A172 (cell line): ENCODE measurements around the gene HSPA14. TPM values are rescaled to one million over a fixed set of nuclear protein-coding genes. Genes with fewer than 3 reads are reported as not detected.
"Not testable (repeated sequence)": the region's sequence is repeated elsewhere in the genome, so short reads cannot be mapped to it uniquely, and the experiment has no call there.

Source experiments
- DNase-seq: peaks from one replicate; pipeline ENCODE4 v3.0.0-alpha.2; 2015; ENCODE audit warnings: low spot score
- total RNA-seq: library from RNA; depleted of rRNA; stranded (reverse); fragments of >200 nt; shearing (Covaris generic); gene quantifications from 2 replicates; pipeline ENCODE4 v1.2.3, GENCODE V29; 2014

The HSPA14 gene
- total RNA-seq, 1 experiment from 2014 or later = 82.9 TPM

GRCh38 chr10:14837003-14837756, 926 bp upstream of the HSPA14 start:
- DNase-seq = no peak

GRCh38 chr10:14838582-14839304, 637 bp downstream of the HSPA14 start:
- peak; percentile 18 for DNase-seq

- DNase-seq = no peak
Observed at GRCh38 chr10:14839305-14839695, 1.2 kb downstream of the HSPA14 start.

GRCh38 chr10:14840178-14840577, 2.1 kb downstream of the HSPA14 start:
- no peak for DNase-seq

- no peak for DNase-seq
Observed at GRCh38 chr10:14843327-14843988, 5.4 kb downstream of the HSPA14 start.

GRCh38 chr10:14844948-14845347, 6.8 kb downstream of the HSPA14 start:
- no peak for DNase-seq

- no peak for DNase-seq
Observed at GRCh38 chr10:14852236-14852635, 14.1 kb downstream of the HSPA14 start.

- no peak for DNase-seq
Observed at GRCh38 chr10:14855453-14855852, 17.3 kb downstream of the HSPA14 start.

GRCh38 chr10:14858338-14858960, 20.3 kb downstream of the HSPA14 start:
- DNase-seq = no peak

- no peak for DNase-seq
Observed at GRCh38 chr10:14859043-14859442, 20.9 kb downstream of the HSPA14 start.

- DNase-seq = no peak
Observed at GRCh38 chr10:14859775-14860174, 21.7 kb downstream of the HSPA14 start.

- DNase-seq = no peak
Observed at GRCh38 chr10:14860791-14861190, 22.7 kb downstream of the HSPA14 start.

GRCh38 chr10:14864466-14864865, 26.4 kb downstream of the HSPA14 start:
- not testable (repeated sequence) for DNase-seq

GRCh38 chr10:14864871-14865270, 26.8 kb downstream of the HSPA14 start:
- DNase-seq = not testable (repeated sequence)

GRCh38 chr10:14873090-14873760, 35.1 kb downstream of the HSPA14 start:
- peak; percentile 56 for DNase-seq

GRCh38 chr10:14875941-14876340, 37.8 kb downstream of the HSPA14 start:
- DNase-seq = no peak

- no peak for DNase-seq
Observed at GRCh38 chr10:14876764-14877163, 38.7 kb downstream of the HSPA14 start.

- peak; percentile 86 for DNase-seq
Observed at GRCh38 chr10:14878266-14879123, 40.4 kb downstream of the HSPA14 start, which contains the start of gene SUV39H2. SUV39H2 (plus strand) TSS chr10:14878866; CDS start chr10:14878889, 23 bp downstream.

GRCh38 chr10:14879124-14879927, 41.2 kb downstream of the HSPA14 start:
- DNase-seq = peak; percentile 14

- DNase-seq = no peak
Observed at GRCh38 chr10:14879928-14880193, 41.8 kb downstream of the HSPA14 start.
